Ecto neural progenitor cell (in vitro differentiated cells): ENCODE results near the gene DPEP2NB.
"Not testable (repeated sequence)": the region's sequence is repeated elsewhere in the genome, so short reads cannot be mapped to it uniquely, and the experiment has no call there.

Experiments
- DNase-seq: peaks from one replicate; pipeline ENCODE4 v3.0.0-alpha.2; 2018; ENCODE audit warnings: low spot score

DPEP2NB gene, protein sequence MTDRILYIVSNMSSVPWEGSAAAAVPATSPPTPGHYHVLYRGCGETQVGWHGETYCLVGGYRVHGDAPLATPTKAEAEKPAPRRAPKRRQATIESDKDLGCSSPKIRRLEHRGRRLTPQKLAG

DNA sequence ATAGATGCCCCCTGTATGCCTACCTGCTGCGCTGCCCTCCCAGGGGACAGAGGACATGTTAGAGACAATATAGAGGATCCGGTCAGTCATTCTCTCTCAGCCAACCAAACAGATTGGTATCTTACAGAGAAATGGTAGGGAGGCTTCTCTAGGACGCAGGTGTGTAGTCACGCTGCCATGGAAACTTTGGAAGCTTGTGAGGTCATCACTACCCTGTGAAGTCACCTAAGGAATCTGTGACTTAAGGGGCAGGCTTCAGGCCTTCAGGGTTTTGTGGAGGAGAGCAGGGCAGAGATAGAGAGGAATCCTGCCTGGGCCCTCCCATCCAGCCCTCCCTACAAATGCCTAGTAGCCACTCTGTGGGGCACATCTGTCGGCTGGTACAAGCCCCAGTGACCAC lies at the start of gene DPEP2NB:
Gene DPEP2NB (minus strand): TSS at position 231 of the 400 bp plus-strand sequence. CDS start 141 bp downstream, at position 90.
- no peak for DNase-seq

DNA sequence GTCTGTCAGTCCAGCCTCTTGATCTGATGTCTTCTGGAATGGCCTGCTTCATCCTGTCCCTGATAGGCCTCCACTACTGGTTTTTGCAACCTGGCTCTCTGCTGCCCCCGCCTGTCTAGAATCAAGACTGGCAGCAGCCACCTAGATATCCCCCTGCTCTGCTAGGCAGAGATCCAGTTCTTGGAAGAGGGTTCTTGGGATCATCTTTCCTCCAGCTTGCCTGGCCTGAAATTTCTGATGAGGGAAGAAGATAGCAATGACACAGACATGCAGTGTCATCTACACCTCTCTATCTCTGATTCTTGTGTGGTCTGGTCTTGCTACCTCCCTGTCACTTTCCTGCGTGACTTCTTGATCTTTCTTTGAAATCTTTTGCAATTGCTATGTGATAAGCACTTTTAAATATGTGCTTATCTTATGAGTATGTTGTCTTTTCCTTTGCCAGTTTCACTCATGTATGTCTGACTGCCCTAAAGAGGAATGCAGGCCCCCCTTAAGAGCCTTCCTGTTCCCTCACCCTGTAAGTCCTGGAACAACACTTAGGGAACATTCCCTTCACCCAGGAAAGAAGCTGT lies 49.2 kb upstream of the DPEP2NB start:
- peak; percentile 75 for DNase-seq

DNA sequence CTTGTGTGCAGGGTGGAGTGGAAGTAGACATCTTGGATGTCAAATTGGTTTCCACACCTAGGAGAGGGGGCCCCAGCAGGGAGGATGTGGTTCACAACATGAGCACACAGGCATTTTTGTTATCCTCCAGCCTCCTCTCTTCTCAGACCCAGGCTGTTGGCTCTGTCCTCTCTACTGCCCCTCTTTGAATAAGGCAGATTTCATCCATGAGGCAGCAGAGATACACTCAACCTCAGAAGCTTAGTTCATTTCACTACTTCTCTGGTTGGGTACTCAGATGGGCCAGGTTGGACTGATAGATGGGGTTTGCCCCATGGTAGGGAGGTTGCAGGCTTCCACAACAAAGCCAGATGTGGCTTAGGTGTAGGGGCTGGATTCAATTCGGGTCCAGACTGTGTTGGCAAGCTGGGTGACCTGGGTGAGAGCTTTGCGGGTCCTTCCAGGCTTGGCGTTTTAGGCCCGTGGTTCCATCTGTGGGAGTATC lies 47.2 kb upstream of the DPEP2NB start:
- DNase-seq: no peak

DNA sequence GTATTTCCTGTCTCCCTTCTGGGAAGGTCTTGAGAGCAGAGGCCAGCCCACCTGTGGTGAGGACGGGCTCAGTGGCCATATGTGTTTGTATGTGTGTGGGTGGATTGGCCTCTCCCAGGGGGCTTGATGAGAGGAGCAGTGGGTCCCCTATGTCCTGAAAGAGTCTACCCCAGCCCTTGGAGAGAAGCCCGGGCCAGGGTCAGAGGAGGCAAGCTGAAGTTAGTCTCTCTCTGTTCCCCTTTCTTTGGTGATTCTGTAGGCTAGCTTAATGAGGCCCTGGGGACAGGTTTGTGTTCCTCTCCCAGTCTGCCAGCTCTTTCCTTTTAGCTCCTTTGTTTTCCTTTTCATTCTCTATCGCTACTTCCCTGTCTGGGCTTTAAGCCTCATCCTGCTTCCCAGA lies 45.7 kb upstream of the DPEP2NB start:
- no peak for DNase-seq

DNA sequence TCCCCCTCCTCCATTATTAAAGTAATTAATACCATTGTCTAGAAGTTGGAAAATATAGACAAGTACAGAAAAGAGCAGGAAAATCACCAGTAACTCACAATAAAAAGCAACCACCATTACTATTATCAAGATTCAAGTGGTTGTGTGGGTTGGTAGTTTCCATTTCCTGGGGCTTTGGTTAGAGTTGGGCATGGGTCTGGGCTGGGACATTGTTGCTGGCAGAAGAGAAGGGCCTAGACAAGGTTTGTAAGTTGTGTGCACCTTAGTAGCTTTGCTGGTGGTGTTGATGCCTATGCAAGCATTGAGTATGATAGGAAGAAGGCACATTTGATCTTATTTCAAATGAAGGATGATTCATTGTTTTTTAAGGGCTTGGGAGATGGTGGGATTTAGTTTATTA lies 44.1 kb upstream of the DPEP2NB start:
- DNase-seq: no peak

DNA sequence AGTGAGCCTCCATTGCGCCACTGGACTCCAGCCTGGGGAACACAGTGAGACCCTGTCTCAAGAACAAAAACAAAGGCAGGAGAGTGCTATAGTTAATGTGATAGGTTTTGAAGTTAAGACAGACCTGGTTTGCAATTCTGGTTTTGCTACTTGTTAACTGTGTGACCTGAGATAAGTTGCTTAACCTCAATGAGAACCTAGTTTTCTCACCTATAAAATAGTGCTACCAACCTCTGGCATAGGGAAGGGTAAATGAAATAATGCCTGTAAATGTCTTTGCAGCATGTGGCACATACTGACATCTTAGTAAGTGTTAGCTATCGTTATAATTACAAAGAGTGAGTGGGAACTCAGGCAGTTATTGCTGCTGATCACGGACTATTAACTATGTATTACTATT lies 39.7 kb upstream of the DPEP2NB start:
- DNase-seq: no peak

DNA sequence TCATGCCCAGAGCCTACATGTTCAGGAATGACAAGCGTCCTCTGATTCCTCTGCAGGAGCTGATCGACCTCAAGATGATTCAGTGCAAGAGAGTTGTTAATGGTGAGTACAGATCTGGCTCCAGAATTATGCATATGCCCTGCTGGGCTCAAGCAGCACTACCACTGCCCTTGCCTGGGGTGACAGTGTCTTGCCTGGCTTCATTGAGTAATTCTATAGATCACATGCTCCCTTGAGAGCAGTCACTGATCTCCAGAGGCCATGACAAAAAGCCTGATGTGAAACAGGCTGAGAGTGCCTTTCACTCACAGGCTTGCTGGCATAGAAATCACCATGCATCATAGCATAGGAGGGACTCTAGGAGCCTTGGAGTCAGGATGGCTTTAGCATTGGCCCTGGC lies 33.7 kb upstream of the DPEP2NB start:
- no peak for DNase-seq

DNA sequence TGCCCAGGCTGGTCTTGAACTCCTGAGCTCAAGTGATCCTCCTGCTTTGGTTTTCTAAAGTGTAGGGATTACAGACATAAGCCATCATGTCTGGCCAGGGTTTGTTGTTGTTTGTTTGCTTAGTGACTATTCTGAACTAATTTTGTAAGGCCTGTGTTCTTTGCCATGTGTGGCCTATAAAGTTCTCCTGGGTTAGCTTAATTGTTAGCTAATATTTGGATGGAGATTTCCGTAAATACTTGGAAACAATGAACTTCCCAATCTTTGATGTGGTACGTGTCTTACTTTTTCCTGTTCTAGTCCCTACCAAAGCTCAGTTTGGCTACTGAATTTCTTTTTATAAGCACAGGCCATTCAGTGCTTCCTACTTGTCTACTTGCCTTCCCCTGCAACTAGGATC lies 32.3 kb upstream of the DPEP2NB start:
- DNase-seq: no peak

DNA sequence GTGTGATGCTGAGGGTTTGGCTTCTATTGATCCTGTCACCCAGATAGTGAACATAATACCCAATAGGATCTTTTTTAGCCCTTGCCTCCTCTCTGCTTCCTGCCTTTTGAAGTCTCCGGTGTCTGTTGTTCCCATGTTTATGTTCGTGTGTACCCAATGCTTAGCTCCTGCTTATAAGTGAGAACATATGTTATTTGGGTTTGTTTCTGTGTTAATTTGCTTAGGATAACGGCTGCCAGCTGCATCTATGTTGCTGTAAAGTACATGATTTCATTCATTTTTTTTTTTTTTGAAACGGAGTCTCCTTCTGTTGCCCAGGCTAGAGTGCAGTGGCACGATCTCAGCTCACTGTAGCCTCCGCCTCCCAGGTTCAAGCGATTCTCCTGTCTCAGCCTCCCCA lies 30.4 kb upstream of the DPEP2NB start:
- no peak for DNase-seq

DNA sequence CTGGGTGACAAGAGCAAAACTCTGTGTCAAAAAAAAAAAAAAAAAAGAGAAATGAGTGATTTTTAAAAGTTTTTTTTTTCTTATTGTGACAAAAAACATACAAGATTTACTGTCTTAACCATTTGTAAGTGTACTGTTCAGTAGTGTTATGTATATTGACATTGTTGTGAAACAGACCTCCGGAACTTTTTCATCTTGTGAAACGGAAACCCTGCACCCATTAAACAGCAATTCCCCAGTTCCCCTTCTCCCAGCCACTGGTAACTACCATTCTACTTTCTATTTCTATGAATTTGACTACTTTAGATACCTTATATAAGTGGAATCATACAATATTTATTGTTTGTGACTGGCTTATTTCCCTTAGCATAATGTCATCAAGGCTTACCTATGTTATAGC lies 26.1 kb upstream of the DPEP2NB start:
- no peak for DNase-seq

DNA sequence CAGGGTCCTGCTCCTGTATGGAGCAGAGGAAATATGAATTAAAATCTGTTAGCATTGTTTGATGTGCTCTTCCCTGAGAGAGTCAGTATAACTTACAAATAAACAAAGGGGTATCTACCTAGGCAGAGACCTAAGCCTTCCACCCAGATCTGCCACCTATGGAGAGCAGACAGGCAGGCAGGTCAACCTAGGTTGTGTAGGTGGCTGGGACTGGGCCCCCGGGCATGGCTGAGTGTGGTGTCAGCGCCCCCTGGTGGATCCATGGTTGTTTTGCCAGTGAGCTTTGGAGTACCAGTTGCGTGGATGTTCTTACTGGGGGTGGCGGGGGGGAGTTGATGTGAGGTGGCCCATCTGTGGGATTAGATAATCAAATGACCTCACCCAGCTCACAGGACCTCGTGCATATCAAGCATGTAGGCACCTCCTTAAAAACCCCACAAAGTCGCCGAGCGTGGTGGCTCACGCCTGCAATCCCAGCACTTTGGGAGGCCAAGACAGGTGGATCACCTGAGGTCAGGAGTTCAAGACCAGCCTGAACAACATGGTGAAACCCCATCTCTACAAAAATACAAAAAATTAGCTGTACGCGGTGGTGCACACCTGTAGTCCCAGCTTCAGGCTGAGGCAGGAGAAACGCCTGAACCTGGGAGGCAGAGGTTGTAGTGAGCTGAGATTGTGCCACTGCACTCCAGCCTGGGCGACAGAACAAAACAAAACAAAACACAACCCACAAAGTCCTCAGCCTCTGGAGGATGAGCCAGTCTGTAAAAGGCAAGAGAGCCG lies 25.0 kb upstream of the DPEP2NB start:
- DNase-seq: peak; percentile 86

DNA sequence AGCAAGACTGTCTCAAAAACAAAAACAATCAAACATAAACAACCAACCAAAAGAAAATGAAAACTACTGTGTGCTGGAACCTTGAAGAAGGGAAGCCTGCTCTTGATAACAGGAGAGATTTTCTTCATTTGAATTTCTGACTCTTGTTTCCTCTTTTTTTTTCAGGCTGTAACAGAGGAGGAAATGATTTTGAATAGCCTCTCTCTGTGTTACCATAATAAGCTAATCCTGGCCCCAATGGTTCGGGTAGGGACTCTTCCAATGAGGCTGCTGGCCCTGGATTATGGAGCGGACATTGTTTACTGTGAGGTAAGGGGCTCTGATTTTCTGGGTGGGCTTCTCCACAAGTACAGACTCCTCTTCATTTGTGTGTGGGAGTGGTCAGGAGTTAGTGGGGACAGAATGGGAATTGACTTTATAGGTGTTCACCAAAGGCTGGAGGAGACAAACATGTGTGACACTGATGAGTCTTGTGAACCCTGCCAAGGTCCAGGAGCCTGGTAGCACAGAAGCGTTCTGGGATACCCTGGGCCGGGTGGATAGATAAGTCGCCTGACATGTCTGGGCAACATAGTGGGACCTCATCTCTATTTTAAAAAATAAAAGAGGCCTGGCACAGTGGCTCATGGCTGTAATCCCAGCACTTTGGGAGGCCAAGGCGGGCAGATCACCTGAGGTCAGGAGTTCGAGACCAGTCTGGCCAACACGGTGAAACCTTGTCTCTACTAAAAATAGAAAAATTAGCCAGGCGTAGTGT lies 22.3 kb upstream of the DPEP2NB start:
- DNase-seq: no peak

DNA sequence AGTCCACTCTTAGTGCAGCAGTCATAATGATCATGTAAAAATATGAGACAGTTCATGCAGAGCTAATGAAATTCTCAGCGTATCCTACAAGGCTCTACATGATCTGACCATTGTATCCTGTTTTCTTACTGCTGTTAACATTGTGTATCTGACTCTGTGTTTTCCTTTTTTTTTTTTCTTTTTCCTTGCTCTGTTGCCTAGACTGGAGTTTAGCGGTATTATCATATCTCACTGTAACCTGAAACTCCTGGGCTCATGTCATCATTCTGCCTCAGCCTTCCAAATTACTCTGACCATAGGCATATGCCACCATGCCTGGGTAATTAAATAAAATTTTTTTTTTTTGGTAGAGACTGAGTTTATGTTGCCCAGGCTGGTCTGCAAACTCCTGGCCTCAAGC lies 19.5 kb upstream of the DPEP2NB start:
- no peak for DNase-seq

DNA sequence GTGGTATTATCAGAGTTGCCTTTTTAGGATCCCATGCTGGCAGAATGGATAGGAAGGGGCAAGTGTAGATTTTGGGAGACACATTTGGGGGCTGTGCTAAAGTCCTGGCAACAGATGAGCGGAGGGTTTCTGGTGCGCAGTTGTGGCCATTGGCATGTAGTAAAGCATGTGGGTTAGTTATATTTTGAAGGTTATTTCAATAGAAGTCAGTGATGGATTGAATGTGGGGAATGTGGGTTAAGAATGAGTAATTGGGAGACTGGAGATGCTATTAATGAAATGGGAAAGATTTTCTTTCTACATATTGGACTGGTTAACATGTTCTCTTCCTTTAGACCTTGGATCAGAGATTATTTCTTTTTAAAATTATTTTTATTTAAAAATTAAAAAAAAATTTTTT lies 17.4 kb upstream of the DPEP2NB start:
- no peak for DNase-seq

DNA sequence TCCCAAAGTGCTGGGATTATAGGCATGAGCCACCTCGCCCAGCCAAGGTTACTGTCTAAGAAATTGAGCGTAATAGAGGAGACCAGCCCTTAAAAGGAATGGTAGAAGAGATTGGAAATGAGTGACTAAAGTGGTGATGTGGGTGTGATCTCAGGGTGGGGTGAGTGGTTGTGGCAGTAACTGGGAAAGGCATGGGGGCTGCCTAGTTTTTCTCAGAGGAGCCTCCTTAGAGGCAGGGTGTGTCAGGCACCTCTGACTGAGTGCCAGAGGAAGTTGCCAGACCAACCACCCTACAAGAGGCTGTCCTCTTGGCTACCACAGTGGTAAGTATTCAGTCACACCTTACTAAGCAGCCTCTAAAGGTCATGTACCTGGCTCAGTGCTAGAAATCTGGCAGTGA lies 16.2 kb upstream of the DPEP2NB start:
- DNase-seq: no peak

DNA sequence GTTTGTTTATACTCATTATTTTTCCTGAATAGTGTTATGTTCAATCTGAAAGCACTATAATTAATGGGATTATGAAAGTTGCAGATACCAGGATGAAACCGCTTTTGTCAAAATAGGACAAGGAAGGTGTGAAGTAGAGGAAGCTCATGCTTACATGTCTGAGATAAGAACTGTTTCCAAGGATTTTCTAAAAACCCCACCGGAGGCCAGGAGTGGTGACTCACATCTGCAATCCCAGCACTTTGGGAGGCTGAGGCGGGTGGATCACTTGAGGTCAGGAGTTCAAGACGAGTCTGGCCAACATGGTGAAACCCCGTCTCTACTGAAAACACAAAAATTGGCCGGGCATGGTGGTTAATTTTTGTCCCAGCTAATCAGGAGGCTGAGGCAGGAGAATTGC lies 14.4 kb upstream of the DPEP2NB start:
- not testable (repeated sequence) for DNase-seq

DNA sequence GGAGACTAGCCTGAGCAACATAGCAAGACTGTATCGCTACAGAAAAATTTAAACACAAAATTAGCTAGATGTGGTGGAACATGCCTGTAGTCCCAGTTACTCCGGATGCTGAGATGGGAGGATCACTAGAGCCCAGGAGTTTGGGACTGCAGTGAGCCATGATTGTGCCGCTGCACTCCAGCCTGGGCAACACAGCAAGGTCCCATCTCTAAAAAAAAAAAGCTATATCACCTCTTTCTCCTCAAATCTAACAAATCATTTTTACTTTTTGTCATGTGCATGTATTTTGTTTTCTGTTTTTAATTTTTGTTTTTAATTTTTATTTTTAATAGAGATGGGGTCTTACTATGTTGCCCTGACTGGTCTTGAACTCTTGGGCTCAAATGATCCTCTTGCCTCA lies 13.3 kb upstream of the DPEP2NB start:
- DNase-seq: no peak

DNA sequence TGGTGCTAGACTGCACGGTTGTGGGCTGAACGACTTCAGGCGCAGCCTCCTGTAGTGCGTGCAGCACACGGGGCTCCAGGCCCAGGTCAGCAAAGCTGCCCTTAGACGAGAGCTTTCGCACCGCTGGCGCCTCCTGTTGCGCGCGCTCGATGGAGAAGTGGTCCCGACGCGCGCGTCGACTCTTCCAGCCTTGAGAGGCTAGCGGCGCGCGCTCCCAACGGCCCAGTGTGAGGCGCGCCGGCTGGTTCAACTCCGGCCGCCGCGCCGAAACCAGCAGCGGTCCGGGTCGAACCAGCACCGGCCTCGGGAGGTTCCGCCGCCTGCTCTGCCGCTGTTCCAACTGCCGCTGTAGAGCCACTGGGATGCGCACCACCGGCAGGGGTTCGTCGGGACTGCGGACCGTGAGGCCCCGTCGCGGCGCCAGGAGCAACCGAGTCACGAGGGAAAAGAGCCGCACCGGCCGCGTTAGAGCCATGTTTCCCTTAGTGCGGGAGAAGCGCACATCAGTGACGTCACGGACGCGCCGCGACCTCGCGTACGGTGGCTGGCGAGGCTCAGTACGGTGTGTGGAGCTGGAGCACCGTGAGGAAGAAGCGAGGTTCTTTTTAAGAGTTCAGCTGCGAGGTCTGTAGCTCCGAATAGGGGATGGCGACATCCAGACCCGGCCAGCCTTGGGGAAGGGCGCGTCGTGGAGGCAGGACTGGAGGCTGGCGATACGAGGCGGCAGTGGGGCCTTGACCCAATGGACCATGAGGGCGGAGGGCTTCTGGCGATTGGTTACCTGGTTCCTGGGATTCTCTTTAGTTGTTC lies 7.2 kb upstream of the DPEP2NB start, which contains the start of the genes DDX28 and DUS2:
Gene DDX28 (minus strand): TSS at position 505 of the 810 bp plus-strand sequence. CDS start 30 bp downstream, at position 475.
Gene DUS2 (plus strand): TSS at position 557 of the 810 bp plus-strand sequence. CDS start 14,740 bp downstream, outside the sequence.
- peak; percentile 97 for DNase-seq

DNA sequence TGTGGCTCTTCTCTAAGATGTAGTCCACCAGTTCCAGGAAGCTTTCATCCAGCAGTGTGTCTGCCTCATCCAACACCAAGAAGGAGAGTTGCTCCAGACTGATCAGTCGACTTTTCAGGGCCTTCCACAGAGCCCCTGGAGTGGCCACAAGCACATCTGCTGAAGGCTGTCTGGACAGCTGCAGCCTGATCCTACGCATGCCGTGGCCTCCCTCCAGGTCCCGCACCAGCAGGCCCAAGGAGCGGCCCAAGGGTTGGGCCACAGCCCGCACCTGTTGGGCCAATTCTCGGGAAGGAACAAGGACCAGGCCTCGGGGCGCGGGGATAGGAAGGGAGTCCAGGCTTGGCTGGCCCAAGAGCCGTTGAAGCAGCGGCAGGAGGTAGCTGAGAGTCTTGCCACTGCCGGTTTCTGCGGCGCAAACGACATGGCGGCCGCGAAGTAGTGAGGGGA lies 6.6 kb upstream of the DPEP2NB start:
- no peak for DNase-seq

DNA sequence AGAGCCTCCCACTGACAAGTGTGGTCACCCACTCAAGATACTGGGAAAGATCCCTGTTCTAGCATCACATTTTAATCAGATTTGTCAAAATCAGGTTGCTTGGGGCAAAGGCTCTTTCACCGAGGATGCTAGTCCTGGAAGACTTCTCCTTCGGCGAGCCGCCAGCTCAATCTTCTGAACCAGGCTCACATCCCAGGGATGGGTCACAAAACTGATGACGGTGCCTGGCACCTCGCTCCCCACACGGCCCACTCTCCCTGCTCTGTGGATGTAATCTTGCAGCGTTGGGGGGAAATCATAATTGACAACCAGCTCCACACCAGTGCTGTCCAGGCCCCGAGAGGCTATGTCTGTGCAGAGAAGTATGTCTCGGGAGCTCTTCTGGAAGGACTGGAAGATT lies 5.8 kb upstream of the DPEP2NB start:
- DNase-seq: no peak

DNA sequence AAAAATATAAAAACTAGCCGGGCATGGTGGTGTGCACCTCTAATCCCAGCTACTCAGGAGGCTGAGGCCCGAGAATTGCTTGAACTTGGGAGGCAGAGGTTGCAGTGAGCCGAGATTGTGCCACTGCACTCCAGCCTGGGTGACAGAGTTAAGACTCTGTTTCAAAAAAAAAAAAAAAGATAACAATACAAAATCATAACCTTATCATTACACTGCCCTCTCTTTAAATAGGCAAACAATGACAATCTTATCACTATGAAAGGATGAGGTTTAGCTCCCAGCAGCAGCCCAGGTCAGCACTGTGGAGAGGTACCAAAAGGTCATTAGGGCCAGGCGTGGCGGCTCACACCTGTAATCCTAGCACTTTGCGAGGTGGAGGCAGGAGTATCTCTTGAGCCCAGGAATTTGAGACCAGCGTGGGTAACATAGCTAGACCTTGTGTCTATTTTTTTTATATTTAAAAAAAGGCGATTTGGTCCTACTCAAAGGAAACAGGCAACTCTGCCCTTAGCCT lies 3.5 kb upstream of the DPEP2NB start:
- DNase-seq: no peak
